Measurements from ENCODE around the gene NTN4. TPM values are rescaled to one million over a fixed set of nuclear protein-coding genes. Genes with fewer than 3 reads are reported as not detected.
"Not testable (repeated sequence)": the region's sequence is repeated elsewhere in the genome, so short reads cannot be mapped to it uniquely, and the experiment has no call there.

NTN4 gene
- total and polyA plus RNA-seq, 5 experiments from 2014 or later = not detected

DNA sequence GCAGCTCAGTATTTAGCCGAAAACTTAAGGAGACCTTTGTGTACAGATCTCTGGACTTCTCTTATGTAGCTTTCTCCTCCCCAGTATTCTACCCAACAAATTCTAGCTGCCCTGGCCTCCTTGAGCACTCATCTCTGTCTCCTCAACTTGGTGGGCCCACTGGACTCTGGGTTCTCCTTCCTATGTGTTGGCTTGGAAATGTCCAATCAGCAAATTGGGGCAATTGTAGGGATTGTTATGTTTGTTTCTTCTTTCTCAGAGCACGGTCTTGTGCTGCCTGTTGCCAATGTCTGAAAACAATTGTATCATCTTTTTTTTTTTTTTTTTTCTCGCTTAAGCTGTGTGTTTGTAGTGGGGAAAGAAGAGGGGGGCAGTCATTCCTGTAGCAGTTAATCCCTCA is 30.2 kb downstream of the NTN4 start:
- H3K27me3 Mint-ChIP-seq = peaks cover 6 to 28% (median 13%) of the 10 kb centered on the region in 5 donors
- H3K36me3 Mint-ChIP-seq = no peaks in the 10 kb centered on the region
- no peak overlapping the region for H3K4me3 Mint-ChIP-seq
- no peak overlapping the region for H3K27ac Mint-ChIP-seq
- DNase-seq (no peak), ATAC-seq (no peak)
- POLR2A ChIA-PET = no interaction called here
- peaks cover 0 to 2% (median 0%) of the 10 kb centered on the region in 9 donors for H3K9me3 Mint-ChIP-seq
- no peaks in the 10 kb centered on the region for H3K4me1 Mint-ChIP-seq

DNA sequence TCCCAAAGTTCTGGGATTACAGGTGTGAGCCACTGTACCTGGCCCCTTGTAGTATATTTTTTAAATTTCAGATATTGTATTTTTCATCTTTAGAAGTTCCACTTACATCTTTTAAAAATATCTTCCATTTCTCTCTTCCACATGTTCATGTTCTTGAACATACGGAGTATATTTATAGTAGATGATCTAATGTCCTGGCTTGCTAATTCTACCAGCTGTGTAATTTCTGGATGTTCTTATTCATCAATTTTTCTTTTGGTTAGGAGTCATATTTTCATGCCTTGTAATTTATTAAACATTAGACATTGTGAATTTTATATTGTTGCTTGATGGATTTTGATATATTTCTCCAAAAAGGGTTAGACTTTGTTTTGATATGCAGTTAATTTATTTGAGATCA is 30.8 kb downstream of the NTN4 start:
- Mint-ChIP-seq H3K36me3 (no peaks in the 10 kb centered on the region), H3K27me3 (peaks cover 6 to 27% (median 13%) of the 10 kb centered on the region in 5 donors), H3K4me3 (no peak overlapping the region), H3K27ac (no peak overlapping the region), H3K4me1 (no peaks in the 10 kb centered on the region), H3K9me3 (peaks cover 0 to 2% (median 0%) of the 10 kb centered on the region in 9 donors)
- ATAC-seq (no peak), DNase-seq (no peak)
- POLR2A ChIA-PET = no interaction called here

DNA sequence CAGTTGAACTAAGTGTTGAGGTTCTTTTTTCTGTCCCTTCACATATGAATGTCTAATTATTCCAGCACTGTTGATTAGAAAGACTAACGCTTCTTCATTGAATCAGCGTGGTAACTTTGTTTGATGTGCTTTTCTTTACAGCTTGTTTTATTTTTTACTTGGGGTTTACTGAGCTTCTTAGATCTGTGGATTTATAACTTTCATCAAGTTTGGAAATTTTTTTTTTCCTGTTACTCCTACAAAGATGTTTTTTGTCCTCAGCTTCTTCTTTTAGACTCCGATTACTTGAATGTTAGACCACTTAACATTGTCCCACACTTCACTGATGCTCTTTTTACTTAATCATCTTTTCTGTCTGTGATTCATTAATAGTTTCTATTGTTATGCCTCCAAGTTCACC is 31.5 kb downstream of the NTN4 start:
- no peak for DNase-seq
- ATAC-seq = no peak
- H3K4me1 Mint-ChIP-seq = no peaks in the 10 kb centered on the region
- no peaks in the 10 kb centered on the region for H3K36me3 Mint-ChIP-seq
- peaks cover 5 to 24% (median 12%) of the 10 kb centered on the region in 5 donors for H3K27me3 Mint-ChIP-seq
- POLR2A ChIA-PET = no interaction called here
- peaks cover 0 to 2% (median 0%) of the 10 kb centered on the region in 9 donors for H3K9me3 Mint-ChIP-seq
- H3K4me3 Mint-ChIP-seq = no peak overlapping the region
- no peak overlapping the region for H3K27ac Mint-ChIP-seq

DNA sequence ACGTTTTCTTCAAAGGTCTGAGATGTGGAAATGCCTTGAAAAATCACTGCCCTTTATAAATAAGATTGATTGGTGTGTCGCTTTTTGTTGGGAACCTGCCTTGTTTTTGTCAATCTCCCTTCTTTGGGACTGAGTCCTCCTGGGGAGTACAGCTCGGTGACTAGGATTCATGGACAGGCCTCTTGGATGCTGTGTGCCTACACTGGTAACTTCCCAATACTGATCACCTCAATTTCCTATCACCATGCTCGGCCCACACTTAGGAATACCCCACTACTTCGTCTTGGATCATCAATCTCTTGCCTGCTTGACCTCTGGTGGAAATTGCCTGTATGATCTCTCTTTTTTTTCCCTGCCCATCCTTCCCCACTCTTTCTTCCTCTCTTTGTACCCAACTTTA is 34.2 kb downstream of the NTN4 start:
- Mint-ChIP-seq H3K27me3 (peaks cover 4 to 15% (median 8%) of the 10 kb centered on the region in 5 donors), H3K4me1 (no peaks in the 10 kb centered on the region), H3K4me3 (no peak overlapping the region), H3K9me3 (peaks cover 0 to 2% (median 0%) of the 10 kb centered on the region in 9 donors), H3K36me3 (no peaks in the 10 kb centered on the region), H3K27ac (no peak overlapping the region)
- no peak for DNase-seq
- POLR2A ChIA-PET = no interaction called here
- no peak for ATAC-seq

DNA sequence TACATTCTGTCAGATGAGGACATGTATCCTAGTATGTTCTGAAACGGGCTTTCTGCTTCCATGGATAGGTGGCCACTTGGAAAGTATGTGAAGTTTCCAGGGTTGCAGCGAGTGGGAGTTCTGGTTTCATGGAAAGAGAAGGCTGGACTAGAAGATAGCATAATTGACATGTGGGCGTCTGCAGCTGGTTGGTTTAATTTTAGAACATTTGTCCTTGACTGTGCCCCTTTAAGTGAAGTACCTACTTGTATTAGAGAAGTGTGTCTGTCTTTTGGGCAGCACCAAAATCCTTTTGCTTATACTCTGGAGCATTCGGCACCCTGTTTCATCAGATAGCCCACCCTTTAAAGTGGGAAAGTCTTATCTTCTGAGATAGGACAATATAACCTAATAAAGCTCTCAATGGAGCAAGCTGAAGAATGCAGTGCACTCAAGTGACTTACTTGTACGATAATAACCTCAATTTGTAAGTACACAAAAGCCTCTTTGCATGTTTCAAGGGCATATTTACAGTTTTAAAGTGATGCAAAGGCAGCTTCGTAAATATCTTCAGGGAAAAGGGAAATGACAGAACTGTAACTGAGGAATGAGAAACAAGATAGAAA is 35.2 kb downstream of the NTN4 start:
- peaks cover 2 to 10% (median 6%) of the 10 kb centered on the region in 5 donors for H3K27me3 Mint-ChIP-seq
- no peak overlapping the region for H3K27ac Mint-ChIP-seq
- no peaks in the 10 kb centered on the region for H3K4me1 Mint-ChIP-seq
- POLR2A ChIA-PET = no interaction called here
- H3K9me3 Mint-ChIP-seq = peaks cover 0 to 2% (median 0%) of the 10 kb centered on the region in 9 donors
- no peak for DNase-seq
- no peaks in the 10 kb centered on the region for H3K36me3 Mint-ChIP-seq
- H3K4me3 Mint-ChIP-seq = no peak overlapping the region
- no peak for ATAC-seq

DNA sequence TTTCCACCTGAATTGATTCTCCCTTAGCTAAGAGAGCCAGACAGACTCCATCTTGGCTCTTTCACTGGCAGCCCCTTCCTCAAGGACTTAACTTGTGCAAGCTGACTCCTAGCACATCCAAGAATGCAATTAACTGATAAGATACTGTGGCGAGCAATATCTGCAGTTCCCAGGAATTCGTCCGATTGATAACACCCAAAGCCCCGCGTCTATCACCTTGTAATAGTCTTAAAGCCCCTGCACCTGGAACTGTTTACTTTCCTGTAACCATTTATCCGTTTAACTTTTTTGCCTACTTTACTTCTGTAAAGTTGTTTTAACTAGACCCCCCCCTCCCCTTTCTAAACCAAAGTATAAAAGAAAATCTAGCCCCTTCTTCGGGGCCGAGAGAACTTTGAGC is 44.5 kb downstream of the NTN4 start:
- POLR2A ChIA-PET, H3K4me3 Mint-ChIP-seq, H3K27ac Mint-ChIP-seq, H3K4me1 Mint-ChIP-seq, DNase-seq, ATAC-seq: not testable (repeated sequence)
- Mint-ChIP-seq H3K9me3 (peaks cover 3 to 22% (median 14%) of the 10 kb centered on the region in 9 donors), H3K36me3 (peaks cover 2 to 20% (median 8%) of the 10 kb centered on the region in 3 donors), H3K27me3 (peaks cover 3 to 14% (median 11%) of the 10 kb centered on the region in 5 donors)

DNA sequence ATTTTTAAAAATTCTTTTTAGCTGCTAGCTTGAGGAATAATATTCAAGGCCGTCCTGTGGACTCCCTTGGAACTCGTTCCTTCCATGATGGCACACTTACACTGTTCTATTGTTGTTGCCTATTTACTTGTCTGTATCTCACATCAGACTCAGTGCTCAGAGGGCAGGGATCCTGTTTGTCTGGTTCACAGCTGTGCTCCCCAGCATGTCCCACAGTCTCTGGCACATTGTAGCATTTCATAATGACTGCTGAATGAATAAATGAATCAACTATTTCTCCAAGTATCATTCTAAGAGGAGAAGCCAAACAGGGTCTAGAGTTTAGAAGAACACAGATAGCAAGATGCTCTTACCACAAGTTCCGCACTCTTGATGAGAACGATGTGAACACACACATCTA is 48.0 kb downstream of the NTN4 start:
- POLR2A ChIA-PET = no interaction called here
- no peak overlapping the region for H3K27ac Mint-ChIP-seq

DNA sequence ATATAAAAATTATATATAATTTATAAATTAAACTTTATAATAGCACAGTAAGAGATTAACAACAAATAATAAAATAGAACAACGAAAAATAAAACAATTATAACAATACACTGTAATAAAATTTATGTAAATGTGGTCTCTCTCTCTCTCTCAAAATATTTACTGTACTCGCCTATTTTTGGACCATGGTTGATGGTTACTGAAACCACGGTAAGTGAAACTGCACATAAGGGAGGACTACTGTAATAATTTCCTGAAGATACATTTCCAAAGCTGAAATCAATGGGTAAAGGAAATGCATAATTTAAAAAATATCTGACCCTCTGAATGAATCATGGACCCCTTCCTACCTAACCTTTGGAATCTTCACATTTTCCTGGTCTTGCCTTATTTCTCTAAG is 48.9 kb downstream of the NTN4 start:
- peaks cover 2 to 19% (median 8%) of the 10 kb centered on the region in 3 donors for H3K36me3 Mint-ChIP-seq
- no peak overlapping the region for H3K4me3 Mint-ChIP-seq
- peaks cover 1 to 13% (median 3%) of the 10 kb centered on the region in 5 donors for H3K27me3 Mint-ChIP-seq
- H3K27ac Mint-ChIP-seq = no peak overlapping the region
- no peaks in the 10 kb centered on the region for H3K4me1 Mint-ChIP-seq
- DNase-seq (no peak), ATAC-seq (no peak)
- H3K9me3 Mint-ChIP-seq = peaks cover 3 to 20% (median 13%) of the 10 kb centered on the region in 9 donors
- POLR2A ChIA-PET = no interaction called here

More for the DNA sequence above, 48.0 kb downstream of the NTN4 start:
- DNase-seq (no peak), ATAC-seq (no peak)
- Mint-ChIP-seq H3K36me3 (peaks cover 2 to 20% (median 8%) of the 10 kb centered on the region in 3 donors), H3K27me3 (peaks cover 1 to 14% (median 6%) of the 10 kb centered on the region in 5 donors), H3K4me1 (no peaks in the 10 kb centered on the region), H3K9me3 (peaks cover 3 to 22% (median 14%) of the 10 kb centered on the region in 9 donors), H3K4me3 (no peak overlapping the region)

DNA sequence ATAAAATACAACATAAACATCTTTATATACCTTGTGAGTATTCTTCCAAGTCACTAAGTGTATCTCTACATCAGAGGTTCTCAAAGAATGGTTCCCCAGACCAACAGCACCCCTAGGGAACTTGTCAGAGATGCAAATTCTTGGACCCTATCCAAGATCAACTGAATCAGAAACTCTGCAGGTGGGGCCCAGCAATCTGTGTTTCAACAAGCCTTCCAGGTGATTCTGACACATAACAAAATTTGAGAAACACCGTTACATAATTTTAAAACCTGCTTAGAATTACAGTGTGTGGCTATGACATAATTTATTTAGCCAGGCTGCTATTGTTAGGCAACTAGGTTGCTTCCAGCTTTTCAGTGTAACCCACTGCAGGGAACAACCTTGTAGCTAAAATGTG is 49.8 kb downstream of the NTN4 start:
- ATAC-seq = no peak
- H3K4me1 Mint-ChIP-seq = no peaks in the 10 kb centered on the region
- no peak for DNase-seq
- H3K36me3 Mint-ChIP-seq = peaks cover 2 to 11% (median 8%) of the 10 kb centered on the region in 3 donors
- peaks cover 0 to 4% (median 3%) of the 10 kb centered on the region in 5 donors for H3K27me3 Mint-ChIP-seq
- H3K27ac Mint-ChIP-seq = no peak overlapping the region
- no peak overlapping the region for H3K4me3 Mint-ChIP-seq
- H3K9me3 Mint-ChIP-seq = peaks cover 0 to 14% (median 9%) of the 10 kb centered on the region in 9 donors
- POLR2A ChIA-PET = no interaction called here

DNA sequence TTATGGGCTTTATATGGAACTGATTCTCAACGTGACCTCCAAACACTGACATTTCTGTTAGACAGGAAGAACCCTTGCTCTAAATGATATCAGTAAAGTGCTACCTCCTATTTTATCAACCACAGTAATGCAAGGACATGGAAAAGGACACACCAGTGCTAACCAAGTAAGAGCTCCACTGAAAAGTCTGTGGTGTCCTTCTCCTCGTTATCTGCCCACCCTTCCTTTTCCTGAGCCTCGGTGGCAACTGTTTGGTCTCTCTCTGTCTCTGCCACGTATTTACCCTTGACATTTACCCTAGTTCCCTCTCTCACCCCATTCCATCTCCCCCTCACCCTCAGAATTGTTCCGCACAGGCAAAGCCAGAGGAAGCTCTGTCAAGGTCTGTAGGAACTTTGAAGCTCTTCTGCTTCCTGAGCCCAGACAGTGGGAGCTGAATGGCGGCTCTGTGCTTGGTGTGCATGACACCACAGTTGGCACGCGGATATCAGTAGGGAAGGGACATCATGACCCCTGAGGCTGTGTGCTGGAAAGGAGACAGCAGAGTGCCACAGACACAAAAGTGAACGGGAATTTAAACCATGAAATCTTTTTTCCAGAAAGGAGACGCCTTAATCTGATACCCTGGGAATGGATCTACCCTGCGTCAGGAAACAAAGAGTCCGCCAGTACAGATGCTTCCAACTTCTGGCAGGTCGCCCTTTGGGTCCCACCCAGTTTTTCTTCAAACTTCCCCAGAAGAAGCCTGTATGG is 50.8 kb downstream of the NTN4 start:
- Mint-ChIP-seq H3K4me1 (no peaks in the 10 kb centered on the region), H3K9me3 (peaks cover 0 to 4% (median under 1%) of the 10 kb centered on the region in 9 donors), H3K36me3 (peaks cover 0 to 2% (median 1%) of the 10 kb centered on the region in 3 donors), H3K27me3 (peaks cover 0 to 3% (median 0%) of the 10 kb centered on the region in 5 donors), H3K27ac (no peak overlapping the region), H3K4me3 (no peak overlapping the region)
- ATAC-seq = no peak
- POLR2A ChIA-PET = no interaction called here
- DNase-seq = no peak

DNA sequence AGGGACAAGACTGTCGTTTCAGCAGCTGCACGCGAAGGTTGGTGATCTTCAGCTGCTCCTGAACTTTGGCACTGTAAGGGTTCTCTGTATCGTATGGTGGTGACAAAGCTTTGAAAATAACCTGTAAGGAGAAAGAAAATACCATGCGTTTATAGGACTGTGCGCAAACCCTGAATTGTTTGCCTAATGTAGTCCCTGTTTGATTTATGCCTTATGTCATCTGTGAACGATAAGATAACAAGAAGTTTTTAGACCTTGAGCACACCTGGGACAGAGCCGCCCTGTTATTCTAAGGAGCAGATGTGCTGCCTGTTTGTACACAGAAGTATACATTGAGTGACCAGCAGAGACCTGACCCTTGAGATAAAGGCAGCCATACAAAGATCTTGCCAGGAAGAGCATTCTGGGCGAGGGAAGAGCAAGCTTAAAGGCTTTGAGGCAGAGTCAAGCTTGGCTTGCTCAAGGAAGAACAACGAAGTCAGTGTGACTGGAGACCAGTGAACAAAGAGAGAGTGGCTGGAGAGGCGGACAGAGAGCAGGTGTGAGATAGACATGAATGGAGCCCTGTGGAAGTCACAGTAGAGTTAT is 52.4 kb downstream of the NTN4 start:
- POLR2A ChIA-PET = no interaction called here
- H3K4me3 Mint-ChIP-seq = no peak overlapping the region
- no peaks in the 10 kb centered on the region for H3K4me1 Mint-ChIP-seq
- ATAC-seq (no peak), DNase-seq (no peak)
- no peaks in the 10 kb centered on the region for H3K36me3 Mint-ChIP-seq
- H3K9me3 Mint-ChIP-seq = no peaks in the 10 kb centered on the region
- H3K27ac Mint-ChIP-seq = no peak overlapping the region
- H3K27me3 Mint-ChIP-seq = peaks cover 0 to 4% (median 0%) of the 10 kb centered on the region in 5 donors

DNA sequence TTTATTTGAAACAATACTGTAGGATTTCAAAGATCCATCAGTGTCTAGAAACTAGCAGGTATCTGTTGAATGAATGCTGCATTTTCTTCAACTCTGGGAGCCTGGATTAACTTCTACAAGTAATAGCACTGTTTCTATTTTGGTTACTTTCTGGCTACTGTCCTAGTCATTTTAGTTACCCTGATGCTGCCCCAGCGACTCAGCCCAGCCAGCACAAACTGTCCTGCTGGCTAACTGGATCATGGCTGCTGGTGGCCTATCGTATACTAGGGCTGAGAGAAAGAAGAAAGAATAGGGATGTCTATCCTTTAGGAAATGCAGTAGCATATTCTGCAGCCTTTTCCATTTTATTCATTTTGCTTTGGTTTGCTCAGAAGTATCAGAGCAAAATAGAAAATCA is 53.9 kb downstream of the NTN4 start:
- Mint-ChIP-seq H3K27me3 (peaks cover 0 to 10% (median 3%) of the 10 kb centered on the region in 5 donors), H3K27ac (no peak overlapping the region), H3K9me3 (no peaks in the 10 kb centered on the region), H3K4me1 (no peaks in the 10 kb centered on the region), H3K4me3 (no peak overlapping the region), H3K36me3 (no peaks in the 10 kb centered on the region)
- DNase-seq = no peak
- ATAC-seq = no peak
- POLR2A ChIA-PET = no interaction called here

DNA sequence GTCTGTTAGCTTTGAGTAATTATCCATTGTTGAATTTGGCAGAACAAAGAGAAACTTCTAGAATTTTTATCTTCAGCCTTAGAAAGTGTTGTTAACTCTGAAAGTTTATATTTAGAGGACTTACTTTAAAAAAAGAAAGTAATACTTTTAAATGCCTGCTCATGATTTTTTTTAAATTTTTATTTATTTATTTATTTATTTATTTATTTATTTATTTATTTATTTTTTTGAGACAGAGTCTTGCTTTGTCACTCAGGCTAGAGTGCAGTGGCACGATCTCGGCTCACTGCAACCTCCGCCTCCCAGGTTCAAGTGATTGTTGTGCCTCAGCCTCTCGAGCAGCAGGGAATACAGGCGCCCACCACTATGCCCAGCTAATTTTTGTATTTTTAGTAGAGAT is 54.8 kb downstream of the NTN4 start:
- peaks cover 0 to 14% (median 4%) of the 10 kb centered on the region in 5 donors for H3K27me3 Mint-ChIP-seq
- H3K4me1 Mint-ChIP-seq, H3K9me3 Mint-ChIP-seq, H3K4me3 Mint-ChIP-seq, DNase-seq, H3K27ac Mint-ChIP-seq, ATAC-seq, POLR2A ChIA-PET, H3K36me3 Mint-ChIP-seq: not testable (repeated sequence)
